ENCODE measurements around the gene SHKBP1. TPM values are rescaled to one million over a fixed set of nuclear protein-coding genes. Genes with fewer than 3 reads are reported as not detected.

The SHKBP1 gene
- total and polyA plus RNA-seq, 9 of the 15 experiments (the other 6 are each of a cell fraction or from before 2014, with no cell fraction given) = 1.2 to 58.1 (median 22.3) TPM

- TF ChIP-seq ZBTB34 (CRISPR knock-in tag; IDR thresholded peaks at IDR 0.05) (no peak), ZNF3 (CRISPR knock-in tag; IDR thresholded peaks at IDR 0.05) (no peak), MNT (conservative IDR thresholded peaks at IDR 0.05) (peak in 1 of 2 experiments; percentile 1; a peak in 1 of 4 replicates), ZNF449 (CRISPR knock-in tag; IDR thresholded peaks at IDR 0.05) (no peak), RB1 (IDR thresholded peaks at IDR 0.05; ENCODE audit: low read depth) (peak; percentile 54; the same call in 1 of the 2 replicates), ZNF644 (tag; IDR thresholded peaks at IDR 0.05; ENCODE audit: low read depth) (no peak), TGIF2 (CRISPR knock-in tag; IDR thresholded peaks at IDR 0.05) (no peak), CCAR2 (IDR thresholded peaks at IDR 0.05; ENCODE audit: low read depth, low read length) (no peak), LARP7 (IDR thresholded peaks at IDR 0.05) (peak; percentile 97), NR3C1 (CRISPR knock-in tag; IDR thresholded peaks at IDR 0.05) (no peak), CTCFL (IDR thresholded peaks at IDR 0.05; ENCODE audit: borderline replicate concordance, insufficient read depth, low read depth, low read length, poor library complexity, severe bottlenecking) (no peak), PTRF (tag; IDR thresholded peaks at IDR 0.05) (no peak), SAP30 (IDR thresholded peaks at IDR 0.05; ENCODE audit: borderline replicate concordance, insufficient read depth, low read depth, low read length, poor library complexity, severe bottlenecking) (peak; percentile 26), ZNF764 (CRISPR knock-in tag; IDR thresholded peaks at IDR 0.05; ENCODE audit: low read depth) (no peak), PYGO2 (tag; IDR thresholded peaks at IDR 0.05) (no peak), FOXA3 (CRISPR knock-in tag; conservative IDR thresholded peaks at IDR 0.05 in 1 of 2, IDR thresholded peaks at IDR 0.05 in 1 of 2) (peak in 1 of 2 experiments; percentile 23; a peak in 1 of 4 replicates), ILK (tag; IDR thresholded peaks at IDR 0.05; ENCODE audit: borderline replicate concordance, low read depth) (no peak)
These were observed 37.3 kb downstream of the SHKBP1 start (continued) for GRCh38 chr19:40613690-40614621.

Data from K562 (cell line).